SH-SY5Y (cell line): ENCODE data around the gene RASGRF2.

Source experiments
- GATA2 ChIP-seq: IDR thresholded peaks from 2 replicates; pipeline ENCODE4 v1.6.1; 2011; ENCODE audit warnings: mild to moderate bottlenecking, low read depth, low read length
- GATA3 ChIP-seq: IDR thresholded peaks from 2 replicates; pipeline ENCODE4 v1.6.1; 2011; ENCODE audit warnings: low read depth, mild to moderate bottlenecking, low read length, moderate library complexity

DNA sequence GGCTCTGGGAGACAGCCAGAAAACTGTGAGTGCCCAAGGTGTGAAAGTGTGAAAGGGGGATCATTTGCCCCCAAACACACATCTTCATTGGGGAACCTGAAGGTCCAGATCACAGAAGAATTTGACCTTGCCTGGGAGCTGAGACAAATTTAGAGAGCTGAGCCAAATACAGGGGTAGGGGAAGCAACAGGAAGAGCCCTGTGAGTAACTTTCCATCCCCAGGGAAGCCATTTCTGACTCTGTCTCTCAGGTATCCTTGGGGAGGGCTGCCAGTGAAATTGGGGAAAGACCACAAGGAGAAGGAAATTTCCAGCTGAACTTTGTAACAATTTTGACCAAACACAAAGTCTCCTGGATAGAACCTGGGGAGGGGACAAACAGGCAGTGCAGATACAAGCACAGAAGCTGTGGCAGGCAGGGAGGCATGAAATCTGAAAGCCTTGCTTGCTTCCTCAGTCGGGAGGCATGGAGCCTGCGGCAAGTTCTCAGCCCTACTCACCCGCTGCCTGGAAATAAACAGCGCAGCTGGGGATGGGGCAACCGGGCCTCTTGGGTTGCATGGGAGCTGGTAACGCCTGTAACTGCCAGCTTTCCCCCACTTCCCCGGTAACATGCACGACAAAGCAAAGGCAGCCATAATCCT, 309.7 kb downstream of the RASGRF2 start:
- no peak for TF ChIP-seq GATA2
- no peak for TF ChIP-seq GATA3
